ENCODE results near the gene ITFG1. TPM values are rescaled to one million over a fixed set of nuclear protein-coding genes. Genes with fewer than 3 reads are reported as not detected.

The ITFG1 gene
- total RNA-seq, 4 donors from 2014 or later = 40.7 to 54.0 (median 45.2) TPM

DNA sequence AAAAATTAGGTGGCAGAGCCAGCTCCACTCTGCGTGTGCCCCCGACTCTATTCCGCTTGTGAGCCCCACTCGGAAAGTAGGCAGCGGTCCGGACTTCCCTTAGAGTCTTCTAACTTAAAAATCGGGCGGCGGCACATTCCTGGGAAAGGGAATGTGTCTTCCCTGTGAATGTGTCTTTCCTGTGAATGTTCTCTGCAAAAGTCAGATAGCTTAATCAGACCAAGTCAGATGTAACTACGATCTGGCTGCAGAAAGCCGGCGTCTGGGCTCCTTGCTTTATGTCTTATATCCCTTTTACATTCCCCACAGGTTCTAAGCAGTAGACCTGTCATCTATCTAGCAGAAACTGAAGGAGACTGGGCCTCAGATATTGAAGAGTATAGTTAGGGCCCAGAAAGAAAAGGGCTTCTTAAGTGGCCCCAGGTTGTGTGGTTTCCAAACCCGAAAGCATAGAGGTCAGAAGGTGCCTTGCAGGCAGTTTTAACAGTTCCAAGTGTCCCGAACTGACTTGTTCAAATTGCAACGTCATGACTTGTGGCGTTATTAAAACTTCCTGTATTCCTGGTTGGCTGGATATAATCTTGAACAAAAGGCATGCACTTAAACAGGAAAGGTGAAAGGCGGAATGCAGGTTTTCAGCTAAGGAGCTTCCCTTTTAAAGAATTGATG lies 869 bp upstream of the ITFG1 start:
- TF ChIP-seq POLR2AphosphoS5 (IDR thresholded peaks at IDR 0.05) = no peak
- H3K4me3 ChIP-seq = peak overlapping the region; percentile 78 to 98
- ATAC-seq = no peak
- peak overlapping the region; percentile 76 to 96 (median 96) for H3K27ac ChIP-seq
- 1 to 3% methylated on average over 15 to 16 of the region's 17 CpGs for WGBS, 2 donors (ENCODE audit: low coverage in 1 of 2)
- peaks cover 0 to 9% of the 10 kb centered on the region in 2 donors for H3K36me3 ChIP-seq
- no peaks in the 10 kb centered on the region for H3K27me3 ChIP-seq
- no peaks in the 10 kb centered on the region for H3K9me3 ChIP-seq
- peaks cover 9 to 56% (median 18%) of the 10 kb centered on the region in 3 donors for H3K4me1 ChIP-seq

DNA sequence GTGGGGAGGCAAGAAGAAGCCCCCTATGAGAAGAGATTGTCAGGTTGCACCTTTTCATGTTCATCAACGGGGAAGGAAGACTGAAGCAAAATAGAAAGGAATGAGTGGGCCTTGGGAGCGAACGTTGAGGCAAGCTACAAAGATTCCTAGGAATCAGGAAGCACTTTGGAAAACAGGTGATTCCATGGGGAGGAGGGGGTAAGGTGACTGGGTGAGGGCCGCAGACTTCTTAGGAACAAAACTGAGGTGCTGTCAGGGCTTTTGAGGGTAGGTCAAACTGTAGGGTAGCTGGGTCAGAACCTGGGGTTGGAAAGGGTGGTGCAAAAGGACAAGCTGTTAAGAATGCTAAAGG lies 528 bp downstream of the ITFG1 start:
- Histone ChIP-seq H3K9me3 (no peaks in the 10 kb centered on the region), H3K36me3 (peaks cover 0 to 23% of the 10 kb centered on the region in 2 donors), H3K4me3 (peak overlapping the region; percentile 78 to 98), H3K27ac (peak overlapping the region; percentile 76 to 96 (median 96)), H3K27me3 (no peaks in the 10 kb centered on the region), H3K4me1 (peaks cover 9 to 49% (median 18%) of the 10 kb centered on the region in 3 donors)
- 0 to 4% methylated on average over 4 of the region's 4 CpGs for WGBS, 2 donors (ENCODE audit: low coverage in 1 of 2)
- no peak for ATAC-seq
- no peak for TF ChIP-seq POLR2A (IDR thresholded peaks at IDR 0.05)
- no peak for TF ChIP-seq CTCF (IDR thresholded peaks at IDR 0.05)
- TF ChIP-seq EP300 (IDR thresholded peaks at IDR 0.05) = no peak
- no peak for TF ChIP-seq POLR2AphosphoS5 (IDR thresholded peaks at IDR 0.05)

DNA sequence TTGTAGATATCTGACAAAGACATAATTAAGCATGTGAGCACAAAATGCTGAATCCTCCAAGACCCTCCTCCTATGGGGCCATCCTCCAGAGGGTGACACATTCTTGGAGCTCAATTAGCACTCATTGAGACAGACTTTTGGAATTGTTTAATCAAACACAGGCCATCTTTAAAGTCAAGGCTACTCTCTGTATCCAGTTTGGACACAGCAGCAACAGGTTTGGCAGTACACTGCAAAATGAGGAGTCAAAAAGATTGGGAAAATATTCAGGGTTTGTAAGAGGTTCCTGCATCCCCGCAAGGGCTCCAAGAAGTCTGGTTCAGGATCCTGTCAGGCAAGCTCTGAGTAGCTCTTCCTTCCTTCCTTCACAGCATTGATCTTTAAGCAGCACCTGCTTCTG lies 1.3 kb downstream of the ITFG1 start:
- peaks cover 3 to 28% of the 10 kb centered on the region in 2 donors for H3K36me3 ChIP-seq
- no peak for ATAC-seq

DNA sequence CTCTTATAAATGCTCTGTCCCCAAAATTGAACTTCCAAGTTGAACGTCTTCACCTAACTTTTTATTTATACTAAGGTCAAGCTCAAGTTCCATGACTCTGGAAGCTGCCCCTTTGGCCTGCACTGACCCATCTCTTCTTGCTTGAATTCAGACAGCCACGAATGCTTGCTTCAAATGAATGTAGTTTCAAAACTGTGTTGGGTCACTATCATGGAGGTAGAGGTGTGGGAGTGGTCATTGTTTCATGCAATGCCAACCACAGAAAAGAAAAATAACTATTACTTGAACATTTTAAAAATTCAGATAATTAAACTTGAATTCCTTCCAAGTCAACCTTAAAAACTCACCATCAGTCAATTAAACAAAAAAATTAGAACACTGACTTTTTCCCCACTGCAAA lies 2.5 kb downstream of the ITFG1 start:
- TF ChIP-seq CTCF (IDR thresholded peaks at IDR 0.05) (no peak), EP300 (IDR thresholded peaks at IDR 0.05) (no peak), POLR2AphosphoS5 (IDR thresholded peaks at IDR 0.05) (no peak), POLR2A (IDR thresholded peaks at IDR 0.05) (no peak)
- Histone ChIP-seq H3K27ac (no peak overlapping the region), H3K27me3 (no peaks in the 10 kb centered on the region), H3K9me3 (no peaks in the 10 kb centered on the region), H3K4me1 (peaks cover 9 to 29% (median 14%) of the 10 kb centered on the region in 3 donors), H3K36me3 (peaks cover 3 to 38% of the 10 kb centered on the region in 2 donors), H3K4me3 (no peak overlapping the region)
- 55 to 75% methylated on average over 2 of the region's 2 CpGs for WGBS, 2 donors (ENCODE audit: low coverage in 1 of 2)
- ATAC-seq = no peak

More for the DNA sequence above, 1.3 kb downstream of the ITFG1 start:
- Histone ChIP-seq H3K9me3 (no peaks in the 10 kb centered on the region), H3K4me3 (peak overlapping the region in 1 of 2 donors; percentile 78), H3K27me3 (no peaks in the 10 kb centered on the region), H3K4me1 (peaks cover 9 to 42% (median 18%) of the 10 kb centered on the region in 3 donors), H3K27ac (peak overlapping the region in 3 of 4 donors; percentile 96)
- TF ChIP-seq POLR2AphosphoS5 (IDR thresholded peaks at IDR 0.05) (no peak), EP300 (IDR thresholded peaks at IDR 0.05) (no peak), CTCF (IDR thresholded peaks at IDR 0.05) (no peak), POLR2A (IDR thresholded peaks at IDR 0.05) (no peak)
- 82 to 100% methylated on average over 1 of the region's 1 CpG for WGBS, 2 donors (ENCODE audit: low coverage in 1 of 2)

DNA sequence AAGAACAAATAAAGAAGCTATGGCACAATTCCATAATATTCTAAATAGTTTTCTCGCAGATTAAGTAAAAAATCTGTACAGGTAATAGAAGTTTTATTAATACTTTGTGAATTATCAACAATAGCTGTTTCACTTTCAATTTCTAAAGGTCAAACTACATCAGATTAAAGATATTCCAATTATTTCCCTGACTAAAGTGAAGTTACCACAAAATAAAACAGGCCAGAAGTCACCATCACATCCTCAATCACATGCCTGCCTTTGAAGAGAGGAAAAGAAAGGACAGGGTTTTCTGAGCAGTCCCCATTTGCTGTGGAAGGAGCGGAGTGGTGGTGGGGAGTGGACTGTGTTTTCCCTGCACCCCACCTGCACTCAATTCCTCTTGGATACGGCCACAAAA lies 11.1 kb downstream of the ITFG1 start:
- Histone ChIP-seq H3K27ac (no peak overlapping the region), H3K4me3 (no peak overlapping the region), H3K27me3 (no peaks in the 10 kb centered on the region), H3K36me3 (peaks cover 5 to 65% of the 10 kb centered on the region in 2 donors), H3K4me1 (peaks cover 0 to 6% (median 0%) of the 10 kb centered on the region in 3 donors), H3K9me3 (no peaks in the 10 kb centered on the region)
- WGBS, 2 donors (ENCODE audit: low coverage in 1 of 2) = 76 to 93% methylated on average over 3 of the region's 3 CpGs
- ATAC-seq = no peak
- no peak for TF ChIP-seq CTCF (IDR thresholded peaks at IDR 0.05)
- no peak for TF ChIP-seq POLR2A (IDR thresholded peaks at IDR 0.05)
- no peak for TF ChIP-seq EP300 (IDR thresholded peaks at IDR 0.05)
- no peak for TF ChIP-seq POLR2AphosphoS5 (IDR thresholded peaks at IDR 0.05)

All from gastroesophageal sphincter (tissue), 4 donors.